Femur (tissue), 1 donor: ENCODE results near the gene NCF2.

Experiments
- DNase-seq: peaks from one replicate; pipeline ENCODE4 v3.0.0-alpha.2; 2017

Gene NCF2

GRCh38 chr1:183611021-183611420 lies 20.8 kb upstream of the NCF2 start:
- no peak for DNase-seq

GRCh38 chr1:183609759-183610452 lies 19.6 kb upstream of the NCF2 start:
- no peak for DNase-seq

- peak; percentile 64 for DNase-seq
These were observed 19.1 kb upstream of the NCF2 start for GRCh38 chr1:183609313-183609712.

DNA sequence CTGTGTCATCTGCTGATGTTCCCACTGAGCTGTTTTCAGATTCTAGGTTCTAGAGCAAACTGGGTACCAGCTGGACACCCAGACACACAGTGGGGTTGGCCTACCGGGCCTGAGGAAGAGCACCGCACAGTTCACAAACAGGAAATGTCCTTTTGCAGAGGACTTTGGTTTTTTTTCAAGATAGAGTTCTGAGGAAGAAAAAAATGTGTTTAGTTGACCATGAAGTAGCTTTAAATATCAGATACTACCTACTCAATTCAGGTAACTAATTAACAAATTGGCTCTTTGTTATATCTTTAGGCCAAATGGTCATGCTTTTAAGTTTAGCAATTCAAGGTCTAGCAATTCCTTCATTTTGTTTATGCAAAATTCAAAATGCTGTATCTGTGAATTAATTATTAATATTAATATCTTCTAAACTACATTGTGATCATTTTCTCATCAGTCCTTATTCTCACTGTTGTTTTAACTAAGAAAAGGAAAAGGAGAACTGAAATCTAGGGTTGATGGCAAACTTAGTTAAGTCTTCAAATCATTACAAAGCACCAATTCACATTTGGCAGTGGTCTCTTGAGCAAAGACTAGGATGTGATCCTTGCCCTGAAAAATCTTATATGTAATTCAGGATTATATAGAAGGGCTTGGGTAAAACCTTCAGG lies 17.2 kb upstream of the NCF2 start:
- DNase-seq: no peak

DNA sequence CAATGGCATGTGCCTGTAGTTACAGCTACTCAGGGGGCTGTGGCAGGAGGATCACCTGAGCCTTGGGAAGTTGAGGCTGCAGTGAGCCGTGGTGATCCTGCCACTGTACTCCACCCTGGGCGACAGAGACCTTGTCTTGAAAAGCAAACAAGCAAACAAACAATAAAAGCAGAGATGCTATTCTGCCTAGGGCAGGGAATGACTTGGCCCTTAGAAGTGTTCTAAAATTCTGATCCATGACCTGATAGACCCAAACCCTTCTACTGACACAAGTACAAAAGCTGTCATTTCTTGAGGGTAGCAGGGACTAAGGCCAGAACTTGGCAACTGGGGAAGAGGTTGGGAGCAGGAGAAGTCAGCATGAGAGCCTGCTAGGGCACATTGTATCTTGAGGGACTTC lies 15.6 kb upstream of the NCF2 start:
- DNase-seq: no peak

- no peak for DNase-seq
These were observed 14.6 kb upstream of the NCF2 start for GRCh38 chr1:183604815-183605214.

DNA sequence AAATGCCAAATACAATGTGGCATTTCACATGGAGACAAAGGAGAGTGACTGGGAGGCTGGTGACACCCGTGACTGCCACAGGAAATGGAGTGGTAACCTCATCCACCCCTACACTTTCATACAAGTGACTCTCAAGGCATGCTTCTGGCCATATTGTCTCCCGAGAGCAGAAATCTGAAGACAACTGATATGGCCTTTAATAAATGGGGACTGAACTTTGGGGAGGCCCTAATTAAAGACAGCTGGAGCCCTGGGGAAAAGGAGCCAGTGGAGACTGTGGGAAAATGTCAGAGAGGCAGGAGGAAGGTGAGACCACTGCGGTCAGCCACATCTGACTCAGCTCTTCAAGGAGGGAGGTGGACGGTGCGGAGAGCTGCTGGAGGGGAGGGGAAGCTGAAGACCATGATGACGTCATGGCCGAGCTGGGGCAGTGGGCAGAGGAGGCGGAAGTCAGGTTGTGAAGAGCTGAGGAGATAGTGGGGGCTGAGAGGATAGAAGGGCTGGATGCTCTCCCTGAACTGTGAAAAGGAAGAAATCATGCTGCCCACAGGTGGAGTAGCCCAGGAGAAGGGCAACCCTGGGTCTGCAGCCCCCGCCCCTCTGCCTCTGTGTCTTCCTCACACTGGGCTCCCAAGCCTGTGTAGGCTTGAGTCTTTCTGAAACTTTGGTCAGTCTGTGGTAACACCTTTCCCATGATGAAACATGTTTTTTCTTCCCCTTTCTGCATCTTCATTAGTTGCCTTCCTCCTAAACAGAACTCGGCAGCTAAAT lies 14.0 kb upstream of the NCF2 start:
- no peak for DNase-seq

DNA sequence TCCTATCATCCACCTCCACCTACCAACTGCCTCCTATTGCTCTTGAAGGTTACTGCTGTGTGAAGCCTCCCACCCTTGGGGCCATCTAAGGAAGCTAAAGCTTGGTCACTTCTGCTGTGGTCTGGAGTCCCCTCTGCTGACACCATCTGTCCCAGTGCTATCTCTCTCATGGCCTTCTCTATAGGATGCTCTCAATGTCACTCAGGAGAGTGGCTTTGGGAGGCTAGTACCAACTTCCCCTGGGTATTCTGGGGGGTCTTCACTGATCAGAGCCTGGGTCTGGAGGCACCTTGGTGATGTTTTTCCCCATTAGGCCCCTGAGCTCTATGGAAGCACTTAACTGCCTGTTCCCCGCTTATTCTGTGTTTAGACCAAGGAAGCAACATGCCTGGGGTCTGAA lies 12.3 kb upstream of the NCF2 start:
- no peak for DNase-seq

DNA sequence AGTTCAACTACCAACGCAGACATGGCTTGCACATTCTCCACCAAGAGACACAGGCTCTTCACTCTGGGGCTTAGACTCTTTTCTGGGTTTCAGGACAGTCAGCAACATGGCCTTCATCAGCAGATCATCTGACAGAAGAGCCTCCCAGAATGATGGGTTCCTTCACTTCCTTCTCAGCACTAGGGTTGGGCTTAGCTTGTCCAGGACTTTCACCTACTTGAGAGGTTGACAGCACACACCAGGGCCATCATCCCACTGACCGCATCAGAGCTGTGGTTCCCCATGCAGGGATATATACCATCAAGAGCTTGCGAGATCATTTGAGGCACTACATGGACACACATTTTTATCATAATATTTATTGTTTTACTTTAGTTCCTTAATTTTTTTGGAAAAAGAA lies 10.4 kb upstream of the NCF2 start:
- DNase-seq: no peak

- no peak for DNase-seq
These were observed 9.9 kb upstream of the NCF2 start for GRCh38 chr1:183600136-183600535.

DNA sequence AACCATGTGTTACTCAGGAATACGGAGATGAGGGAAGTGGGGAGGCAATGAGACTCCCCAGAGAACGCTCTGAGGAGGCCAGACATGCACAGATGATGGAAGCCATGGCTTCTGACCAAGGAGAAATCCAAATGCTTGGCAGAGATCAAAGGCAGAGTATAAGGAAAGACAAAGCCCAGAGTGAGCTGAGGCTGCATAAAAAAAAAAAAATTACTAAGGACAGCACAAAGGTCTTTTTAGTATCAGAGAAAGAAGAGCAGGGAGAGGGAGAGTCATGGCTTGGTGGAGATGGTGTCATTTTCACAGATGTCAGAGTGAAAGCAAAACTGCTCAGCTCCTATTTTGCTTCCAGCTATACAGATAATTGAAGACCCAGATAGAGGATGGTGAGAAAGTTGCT lies 8.1 kb upstream of the NCF2 start:
- DNase-seq: no peak

DNA sequence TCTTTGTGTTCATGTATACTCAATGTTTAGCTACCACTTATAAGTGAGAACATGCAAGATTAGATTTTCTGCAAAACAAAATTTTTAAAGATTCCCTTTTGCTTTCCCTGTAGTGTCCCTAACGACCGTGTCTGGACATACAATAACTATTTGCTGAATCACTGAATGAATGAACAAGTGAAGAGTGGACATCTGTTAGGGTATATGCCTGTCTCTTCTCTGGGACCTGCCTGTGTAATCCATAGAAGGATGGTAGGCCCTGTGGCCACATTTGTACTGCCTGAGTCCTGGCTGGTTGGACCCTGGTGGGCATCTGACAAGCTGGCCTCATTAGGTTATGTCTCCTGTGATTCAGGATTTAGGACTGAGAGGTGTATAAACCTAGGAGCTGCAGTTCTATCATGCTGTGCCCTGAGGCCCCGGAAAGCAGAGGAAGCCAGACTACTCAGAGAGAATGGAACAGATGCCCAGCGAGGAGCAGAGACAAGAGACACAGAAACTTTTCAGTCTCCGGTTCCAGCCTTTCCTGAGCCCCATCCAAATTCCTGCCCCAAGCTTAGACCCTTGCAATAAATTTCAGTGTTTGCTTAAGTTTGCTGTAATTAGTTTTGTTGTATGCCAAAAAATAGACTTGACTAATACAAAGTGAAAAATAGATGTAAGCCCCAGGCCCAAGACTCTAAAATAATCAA lies 7.5 kb upstream of the NCF2 start:
- DNase-seq: no peak

DNA sequence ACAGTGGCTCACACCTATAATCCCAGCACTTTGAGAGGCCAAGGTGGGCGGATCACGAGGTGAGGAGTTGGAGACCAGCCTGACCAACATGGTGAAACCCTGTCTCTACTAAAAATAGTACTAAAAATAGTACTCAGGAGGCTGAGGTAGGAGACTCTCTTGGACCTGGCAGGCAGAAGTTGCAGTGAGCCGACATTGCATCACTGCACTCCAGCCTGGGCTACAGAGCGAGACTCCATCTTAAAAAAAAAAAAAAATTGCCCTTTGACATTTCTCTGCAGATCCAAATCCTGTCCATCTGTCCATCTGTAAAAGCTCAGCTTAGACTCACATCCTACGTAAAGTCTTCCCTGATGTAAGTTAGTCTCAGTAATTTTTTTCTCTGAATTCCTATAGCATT lies 6.2 kb upstream of the NCF2 start:
- DNase-seq: no peak

DNA sequence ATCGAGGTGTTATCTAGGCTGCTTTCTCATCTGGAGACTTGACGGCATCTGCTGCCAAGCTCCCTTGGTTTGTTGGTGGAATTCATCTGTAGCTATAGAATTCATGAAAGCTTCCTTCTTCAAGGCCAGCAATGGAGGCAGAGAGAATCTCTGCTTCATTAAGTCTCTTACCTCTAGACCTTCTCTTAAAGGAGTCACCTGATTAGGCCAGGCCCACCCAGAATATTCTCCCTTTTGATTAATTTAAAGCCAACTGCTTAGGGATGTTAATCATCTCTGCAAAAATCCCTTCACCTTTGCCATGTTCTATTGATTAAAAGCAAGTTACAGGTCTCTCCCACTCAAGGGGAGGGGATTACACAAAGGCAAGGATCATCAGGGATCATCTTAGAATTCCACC lies 5.3 kb upstream of the NCF2 start:
- DNase-seq: no peak

- peak; percentile 43 for DNase-seq
These were observed 3.1 kb upstream of the NCF2 start for GRCh38 chr1:183593356-183593755.

- no peak for DNase-seq
These were observed 2.5 kb upstream of the NCF2 start for GRCh38 chr1:183592733-183593132.

- no peak for DNase-seq
These were observed 400 bp downstream of the NCF2 start for GRCh38 chr1:183589874-183590243.

DNA sequence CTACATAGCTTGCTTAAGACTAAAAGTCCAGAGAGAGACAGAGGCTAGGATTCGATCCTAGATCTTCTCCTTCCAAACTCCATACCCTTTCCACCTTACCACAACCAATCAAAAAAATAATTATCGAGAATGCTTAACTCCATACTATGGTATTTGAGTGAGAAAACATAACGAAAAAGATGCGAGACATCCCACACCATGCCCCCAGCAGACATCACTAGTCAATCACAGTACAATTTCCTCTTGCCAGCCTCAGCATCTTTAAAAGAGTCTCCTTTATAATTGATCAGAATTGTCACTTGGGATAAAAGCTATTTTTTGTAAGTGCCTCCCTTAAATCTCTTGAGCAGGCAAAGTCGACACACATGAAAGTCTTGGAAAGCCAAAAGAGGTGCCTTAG lies 875 bp downstream of the NCF2 start:
- no peak for DNase-seq

DNA sequence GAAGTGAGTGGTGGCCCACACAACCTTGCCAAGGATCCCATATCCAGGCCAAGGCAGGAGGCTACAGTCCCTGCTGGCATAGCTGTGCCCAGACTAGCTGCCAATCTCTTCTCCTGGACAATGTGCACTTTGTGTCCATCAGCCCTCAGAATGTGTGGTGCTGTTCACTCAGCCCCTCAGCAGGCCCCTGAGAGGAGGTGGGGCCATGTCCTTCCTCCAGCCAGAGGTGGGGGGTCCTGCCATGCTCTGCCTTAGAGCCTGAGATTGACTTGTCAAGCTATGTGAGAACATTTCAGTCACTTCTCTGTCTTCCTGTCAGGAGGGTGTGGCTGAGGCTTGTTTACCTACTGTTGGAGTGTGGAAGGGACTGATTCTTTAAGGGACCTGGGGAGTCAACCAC lies 1.4 kb downstream of the NCF2 start:
- no peak for DNase-seq

DNA sequence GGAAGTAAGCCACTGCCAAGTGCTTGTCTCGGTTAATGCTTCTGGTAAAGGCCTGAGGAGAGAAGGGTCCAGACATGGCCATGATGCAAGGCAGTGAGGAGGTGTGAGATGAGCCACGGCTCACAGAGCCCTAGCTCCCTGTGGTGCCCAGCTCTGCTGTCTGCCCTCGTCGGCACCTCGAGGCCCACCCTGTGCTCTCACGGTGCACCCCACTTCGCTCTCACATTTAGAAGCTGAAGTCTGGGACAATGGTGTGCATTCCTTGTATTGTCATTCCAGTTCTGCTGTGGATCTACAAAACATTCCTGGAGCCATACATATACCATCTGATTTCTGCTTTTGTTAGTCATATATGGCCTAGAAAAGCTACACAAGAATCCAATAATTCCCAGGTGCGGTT lies 3.3 kb downstream of the NCF2 start:
- no peak for DNase-seq

DNA sequence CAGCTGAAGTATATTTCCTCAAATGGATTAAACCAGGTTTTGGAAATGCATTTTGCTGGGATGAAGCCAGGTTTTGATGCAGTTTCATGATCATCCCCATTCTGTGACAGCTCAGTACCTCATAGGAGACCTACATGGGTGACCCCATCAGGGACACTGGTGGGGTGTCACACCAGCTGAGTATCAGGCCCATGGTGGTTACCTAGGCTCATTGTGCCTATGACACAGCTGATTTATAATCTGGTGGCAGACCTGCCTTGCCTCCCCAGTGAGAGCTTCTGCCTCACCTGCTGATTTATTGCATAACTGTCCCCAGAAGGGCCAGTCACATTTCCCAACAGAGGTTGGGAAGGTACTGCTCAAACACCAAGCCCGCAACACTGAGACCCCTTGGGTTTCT lies 3.8 kb downstream of the NCF2 start:
- no peak for DNase-seq

DNA sequence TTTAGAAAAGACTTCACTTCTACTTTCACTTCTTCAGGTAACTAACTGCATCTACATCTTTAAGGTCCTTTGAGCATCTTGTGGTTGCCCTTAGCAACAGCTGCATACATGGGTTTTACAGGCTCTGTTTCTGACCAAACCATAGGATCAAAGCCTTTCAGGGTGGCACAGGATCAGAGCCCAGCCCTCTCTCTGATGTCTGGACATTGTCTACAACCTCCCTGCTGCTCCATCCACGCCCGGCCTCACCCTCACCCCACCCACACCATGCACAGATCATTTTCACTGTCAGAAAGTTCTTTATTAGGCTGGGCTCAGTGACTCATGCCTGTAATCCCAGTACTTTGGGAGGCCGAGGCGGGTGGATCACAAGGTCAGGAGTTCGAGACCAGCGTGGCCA lies 5.2 kb downstream of the NCF2 start:
- DNase-seq: no peak

DNA sequence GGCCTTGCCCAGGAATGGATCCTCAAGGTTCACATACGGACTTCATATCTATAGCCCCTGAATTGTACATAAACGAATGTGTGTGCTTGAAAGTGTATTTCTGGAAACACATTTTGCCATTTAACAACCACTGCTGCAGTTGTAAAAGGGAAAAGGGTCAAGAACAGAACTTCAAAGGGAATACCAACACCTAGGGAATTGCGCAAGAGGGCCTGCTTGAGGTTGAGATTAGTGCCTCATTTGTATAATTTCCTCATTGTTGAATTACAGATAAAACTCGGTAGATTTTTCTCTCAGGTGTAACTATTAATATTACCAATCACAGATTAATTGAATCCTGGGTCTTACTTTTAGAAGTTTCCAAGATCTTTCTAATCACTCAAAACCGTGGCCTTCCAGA lies 6.1 kb downstream of the NCF2 start:
- DNase-seq: no peak

DNA sequence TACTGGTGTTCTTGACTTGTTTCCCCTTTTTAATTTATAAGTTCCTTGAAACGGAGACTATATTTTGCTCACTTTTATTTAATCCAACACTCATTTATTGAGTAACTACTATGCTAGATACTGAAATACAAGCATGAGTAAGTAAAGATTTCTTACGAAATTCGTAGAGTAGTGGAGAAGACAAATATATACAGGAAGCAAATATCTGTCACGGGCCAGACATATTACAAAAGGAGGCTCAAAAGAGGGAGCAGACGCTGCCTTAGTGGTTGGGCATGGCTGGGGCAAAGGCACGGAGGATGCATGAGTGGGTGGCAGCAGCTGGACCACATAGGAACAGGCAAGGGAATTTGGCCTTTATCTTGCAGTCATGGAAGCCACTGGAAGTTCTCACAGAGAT lies 6.8 kb downstream of the NCF2 start:
- no peak for DNase-seq
